LNCAP (cell line): ENCODE measurements around the gene PIGB.

Source experiments
- TF ChIP-seq, protein P1 (sequence below): fragments of 450-650 bp; IDR thresholded peaks from 2 replicates; pipeline ENCODE4 v1.5.1; 2017; ENCODE audit warnings: mild to moderate bottlenecking

The PIGB gene

DNA sequence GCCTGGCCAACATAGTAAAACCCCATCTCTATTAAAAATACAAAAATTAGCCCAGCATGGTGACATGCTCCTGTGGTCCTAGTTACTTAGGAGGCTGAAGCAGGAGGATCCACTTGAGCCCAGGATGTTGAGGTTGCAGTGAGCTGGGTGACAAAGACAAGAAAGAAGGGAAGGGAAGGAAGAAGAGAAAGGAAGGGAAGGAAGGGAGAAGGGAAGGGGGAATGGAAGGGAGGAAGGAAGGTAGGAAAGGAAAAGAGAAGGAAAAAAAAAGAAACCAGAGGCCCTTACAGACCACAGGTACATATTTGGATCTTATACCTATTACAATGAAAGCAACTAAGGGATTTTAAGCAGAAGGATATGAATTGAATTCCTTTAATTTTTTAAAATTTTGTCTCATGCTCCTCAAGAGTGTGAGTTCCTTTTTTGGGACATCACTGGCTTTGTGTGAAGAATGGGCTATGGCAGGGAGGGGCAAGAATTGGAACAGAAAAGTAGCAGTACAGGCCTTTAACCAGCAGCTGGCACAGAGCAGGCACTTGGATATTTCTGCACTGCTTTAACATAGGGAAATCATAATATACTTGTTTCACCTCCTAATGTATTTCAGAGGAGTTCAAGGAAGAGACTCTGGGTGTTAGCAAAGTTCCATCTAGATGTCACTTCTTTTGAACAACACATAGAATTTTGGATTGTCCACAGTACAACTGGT is 37.3 kb upstream of the PIGB start:
- TF ChIP-seq, protein P1, sequence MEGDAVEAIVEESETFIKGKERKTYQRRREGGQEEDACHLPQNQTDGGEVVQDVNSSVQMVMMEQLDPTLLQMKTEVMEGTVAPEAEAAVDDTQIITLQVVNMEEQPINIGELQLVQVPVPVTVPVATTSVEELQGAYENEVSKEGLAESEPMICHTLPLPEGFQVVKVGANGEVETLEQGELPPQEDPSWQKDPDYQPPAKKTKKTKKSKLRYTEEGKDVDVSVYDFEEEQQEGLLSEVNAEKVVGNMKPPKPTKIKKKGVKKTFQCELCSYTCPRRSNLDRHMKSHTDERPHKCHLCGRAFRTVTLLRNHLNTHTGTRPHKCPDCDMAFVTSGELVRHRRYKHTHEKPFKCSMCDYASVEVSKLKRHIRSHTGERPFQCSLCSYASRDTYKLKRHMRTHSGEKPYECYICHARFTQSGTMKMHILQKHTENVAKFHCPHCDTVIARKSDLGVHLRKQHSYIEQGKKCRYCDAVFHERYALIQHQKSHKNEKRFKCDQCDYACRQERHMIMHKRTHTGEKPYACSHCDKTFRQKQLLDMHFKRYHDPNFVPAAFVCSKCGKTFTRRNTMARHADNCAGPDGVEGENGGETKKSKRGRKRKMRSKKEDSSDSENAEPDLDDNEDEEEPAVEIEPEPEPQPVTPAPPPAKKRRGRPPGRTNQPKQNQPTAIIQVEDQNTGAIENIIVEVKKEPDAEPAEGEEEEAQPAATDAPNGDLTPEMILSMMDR, result no peak

DNA sequence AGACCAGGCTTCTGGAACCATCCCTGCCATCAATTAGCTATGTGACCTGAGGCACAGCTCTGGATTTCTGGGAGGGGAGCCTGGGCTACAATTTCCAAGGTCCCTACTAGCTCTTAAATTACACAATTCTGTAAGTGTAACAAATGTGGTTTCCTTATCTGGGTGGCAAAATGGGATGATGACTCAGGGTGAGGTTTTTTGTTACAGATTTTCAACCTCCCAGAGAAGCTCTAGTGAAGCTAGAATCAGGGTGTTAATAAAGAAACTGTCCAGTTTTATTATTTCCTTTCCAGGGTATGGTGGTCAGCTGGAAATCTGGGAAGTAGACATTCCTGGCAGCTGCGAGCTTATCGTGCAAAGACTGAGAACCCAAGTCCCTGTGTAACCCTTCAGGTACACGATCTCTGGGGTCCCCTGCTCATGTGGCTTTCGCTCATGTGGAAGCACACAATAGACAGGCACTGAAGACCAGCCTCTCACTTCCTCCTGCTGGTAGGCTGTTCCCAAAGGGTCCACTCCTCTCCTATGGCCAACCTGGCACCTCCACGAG is 36.7 kb upstream of the PIGB start:
- TF ChIP-seq, protein P1, result no peak

DNA sequence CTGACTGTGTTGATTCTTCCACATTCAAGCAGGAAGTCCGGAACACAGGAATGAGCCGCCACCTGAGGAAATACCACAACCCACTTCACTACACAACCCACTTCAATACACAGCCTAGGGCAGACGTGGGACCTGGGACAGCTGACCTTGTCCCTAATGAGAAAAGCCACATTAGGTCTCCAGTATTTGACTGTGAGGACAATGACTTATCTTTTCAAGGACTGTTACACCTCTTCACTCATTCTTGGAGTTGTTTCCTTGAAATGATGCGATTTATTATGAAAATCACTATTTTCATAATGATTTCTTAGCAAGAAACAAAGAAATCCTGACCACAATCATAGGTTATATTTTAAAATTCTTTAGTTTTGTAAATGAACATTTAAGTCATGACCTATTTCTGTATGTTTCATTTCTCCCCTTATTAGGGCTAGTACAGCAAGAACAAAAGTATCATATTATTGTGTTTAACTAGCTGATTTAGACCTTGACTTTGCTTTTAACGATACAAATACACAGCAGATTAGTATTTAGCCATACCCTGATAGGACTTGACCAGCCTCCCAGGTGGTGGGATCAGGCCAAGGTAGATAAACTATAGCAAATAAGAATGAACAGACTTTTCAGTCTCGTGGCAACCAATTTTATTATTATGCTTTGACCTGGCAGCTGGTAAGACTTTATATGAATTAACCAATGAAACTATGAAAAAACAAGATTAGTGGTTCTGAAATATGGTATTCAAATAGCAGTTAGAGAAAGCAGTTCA is 35.5 kb upstream of the PIGB start:
- TF ChIP-seq, protein P1, result no peak

DNA sequence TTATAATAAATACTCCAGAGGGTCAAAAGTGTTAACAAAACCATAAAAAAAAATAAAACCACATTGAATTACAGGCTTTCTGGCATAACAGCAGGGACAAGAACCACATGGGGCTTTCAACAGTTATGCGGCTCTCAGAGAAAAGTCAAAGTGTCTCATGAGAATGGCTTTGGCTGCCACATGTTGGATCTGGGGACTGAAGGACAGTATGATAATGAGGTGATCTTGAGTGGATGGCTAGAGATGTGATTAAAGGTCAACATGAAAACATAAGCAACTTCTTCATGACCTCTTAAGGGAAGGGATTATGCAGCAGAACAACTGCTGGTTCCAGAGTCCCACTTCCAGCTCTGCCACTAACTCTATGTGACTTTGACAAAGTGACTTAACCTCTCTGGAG is 34.6 kb upstream of the PIGB start:
- TF ChIP-seq, protein P1, result no peak

DNA sequence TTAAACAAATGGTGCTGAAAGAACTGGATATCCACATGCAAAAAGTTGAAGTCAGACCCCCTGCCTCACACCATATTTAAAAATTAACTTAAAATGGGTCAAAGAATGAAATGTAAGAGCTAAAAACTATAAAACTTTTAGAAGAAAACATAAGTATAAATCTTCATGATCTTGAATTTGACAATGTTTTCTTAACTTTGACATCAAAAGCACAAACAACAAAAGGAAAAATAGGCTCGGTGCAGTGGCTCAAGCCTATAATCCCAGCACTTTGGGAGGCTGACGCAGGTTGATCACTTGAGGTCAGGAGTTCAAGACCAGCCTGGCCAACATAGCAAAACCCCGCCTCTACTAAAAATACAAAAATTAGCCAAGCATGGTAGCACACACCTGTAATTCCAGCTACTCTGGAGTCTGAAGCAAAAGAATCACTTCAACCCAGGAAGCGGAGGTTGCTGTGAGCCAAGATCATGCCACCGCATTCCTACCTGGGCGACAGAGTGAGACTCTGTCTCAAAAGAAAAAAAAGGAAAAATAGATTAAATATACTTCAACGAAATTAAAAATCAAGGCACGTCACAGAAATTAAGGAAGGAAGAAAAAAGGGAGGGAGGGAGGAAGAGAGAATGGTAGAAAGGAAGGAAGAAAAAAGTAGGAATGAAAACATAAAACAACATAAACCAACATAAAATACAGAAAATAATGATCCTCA is 30.9 kb upstream of the PIGB start:
- TF ChIP-seq, protein P1, result no peak

DNA sequence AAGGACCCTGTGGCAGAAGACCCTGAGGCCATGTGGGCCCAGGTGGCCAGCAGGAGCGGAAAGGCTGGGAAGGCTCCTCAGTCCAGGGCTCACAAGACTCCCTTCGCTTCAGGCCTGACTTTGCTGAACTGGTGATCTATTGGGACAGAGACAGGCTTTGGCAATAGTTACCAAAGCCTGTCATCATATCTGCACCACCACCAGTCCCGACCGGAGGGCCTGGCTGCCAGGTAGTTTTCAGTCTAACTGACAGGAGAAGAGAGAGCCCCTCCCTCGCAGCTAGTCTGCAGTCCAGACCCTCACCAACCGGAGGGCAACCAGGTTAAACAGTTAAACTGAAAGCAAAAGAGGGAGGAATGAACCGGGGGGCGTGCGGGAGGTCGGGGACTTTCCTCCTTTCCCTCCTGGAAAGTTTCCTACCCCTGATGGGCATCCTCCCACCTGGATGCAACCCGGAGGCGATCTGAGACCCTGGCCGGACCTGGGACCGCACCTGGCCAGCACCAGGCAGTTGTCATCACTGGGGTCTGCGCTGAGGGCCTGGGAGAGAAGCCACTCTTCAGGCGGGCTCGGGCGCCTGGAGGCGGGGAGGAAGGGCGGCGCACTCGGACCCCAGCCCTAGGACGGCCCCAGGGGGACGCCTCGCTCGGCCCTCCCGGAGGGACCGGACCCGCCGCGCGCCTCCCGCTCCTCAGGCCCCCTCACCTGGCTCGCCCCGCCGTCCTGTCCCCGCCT is 29.8 kb upstream of the PIGB start:
- TF ChIP-seq, protein P1, result no peak
